Transverse colon (tissue), 4 donors: ENCODE results near the gene TBC1D2B. TPM values are rescaled to one million over a fixed set of nuclear protein-coding genes. Genes with fewer than 3 reads are reported as not detected.

Experiments used
- DNase-seq: peaks from one replicate; pipeline ENCODE4 v3.0.0-alpha.2; 2019
- H3K27ac ChIP-seq, 4 donors: fragments of 200-600 bp; sonication (generic); 2 replicates each; pipeline ENCODE4 v1.5.1; 2016 to 2018; ENCODE audit warnings: inconsistent platforms in 4 of 4
- H3K27me3 ChIP-seq: fragments of 200-600 bp; sonication (generic); 2 replicates; pipeline ENCODE4 v1.5.1; 2017; ENCODE audit warnings: inconsistent platforms
- H3K36me3 ChIP-seq, 4 donors: fragments of 200-600 bp; sonication (generic); 2 replicates each; pipeline ENCODE4 v1.5.1; 2017 to 2019; ENCODE audit warnings: inconsistent platforms in 4 of 4
- H3K4me1 ChIP-seq, 4 donors: fragments of 200-600 bp; sonication (generic); 2 replicates each; pipeline ENCODE4 v1.5.1; 2017 to 2020; ENCODE audit warnings: inconsistent platforms in 4 of 4
- H3K4me3 ChIP-seq, 4 donors: fragments of 200-600 bp; sonication (generic); 1 replicate in 1 of 4; 2 replicates in 3 of 4; pipeline versions ENCODE4 v1.5.1 to v1.6.1; 2017 to 2019; ENCODE audit warnings: inconsistent platforms in 4 of 4
- H3K9me3 ChIP-seq, 2 donors: fragments of 200-600 bp; sonication (generic); 2 replicates each; pipeline ENCODE4 v1.5.1; 2017 to 2019; ENCODE audit warnings: inconsistent platforms in 2 of 2
- CTCF ChIP-seq, 5 experiments: fragments of 200-600 bp in 3 of 5; fragments of 450-650 bp in 2 of 5; sonication (generic) in 3 of 5; IDR thresholded peaks; 1 replicate in 2 of 5; 2 replicates in 3 of 5; pipeline ENCODE4 v1.5.1; 2016 to 2017; ENCODE audit warnings: antibody characterized with exemption in 5 of 5, inconsistent platforms in 3 of 5, mild to moderate bottlenecking in 2 of 5, moderate library complexity in 1 of 5
- EP300 ChIP-seq: sonication (generic); formaldehyde crosslinking; IDR thresholded peaks from one replicate; pipeline ENCODE4 v1.6.1; 2017; ENCODE audit warnings: antibody characterized with exemption, low read depth
- POLR2A ChIP-seq: fragments of 450-650 bp; IDR thresholded peaks from one replicate; pipeline ENCODE4 v1.6.1; 2016; ENCODE audit warnings: antibody characterized with exemption, mild to moderate bottlenecking, moderate library complexity
- POLR2AphosphoS5 ChIP-seq, 3 donors: sonication (generic); formaldehyde crosslinking; IDR thresholded peaks; one replicate each; pipeline ENCODE4 v1.6.1; 2016; ENCODE audit warnings: antibody characterized with exemption in 3 of 3
- WGBS, 2 donors: methylation state at CpG; one replicate each; pipeline ENCODE4 v1.1.5; 2018; ENCODE audit warnings: low coverage in 1 of 2; 5-methylcytosine and 5-hydroxymethylcytosine counted together
- in situ Hi-C, 4 donors: fragments of 200-750 bp; cut with MboI; loops; one replicate each; pipeline versions ENCODE4 v1.15.0 to v1.15.1; 2017; ENCODE audit warnings: low sequenced_read_pairs in 3 of 4, low pct_ligation_motif_present in 1 of 4, low pct_unique_long_range_greater_than_20kb in 1 of 4
- intact Hi-C: fragments of 100-400 bp; cut with DNase I; formaldehyde crosslinking; loops from one replicate; pipeline ENCODE4 v1.15.1; 2023; ENCODE audit warnings: low total_unique reads
- total RNA-seq, 4 donors: library from RNA; depleted of rRNA; stranded (reverse); fragments of >200 nt; gene quantifications; one replicate each; pipeline ENCODE4 v1.1.0, GENCODE V29; 2016

TBC1D2B gene
- total RNA-seq, 4 donors from 2014 or later: 40.4 to 62.6 (median 53.8) TPM

DNA sequence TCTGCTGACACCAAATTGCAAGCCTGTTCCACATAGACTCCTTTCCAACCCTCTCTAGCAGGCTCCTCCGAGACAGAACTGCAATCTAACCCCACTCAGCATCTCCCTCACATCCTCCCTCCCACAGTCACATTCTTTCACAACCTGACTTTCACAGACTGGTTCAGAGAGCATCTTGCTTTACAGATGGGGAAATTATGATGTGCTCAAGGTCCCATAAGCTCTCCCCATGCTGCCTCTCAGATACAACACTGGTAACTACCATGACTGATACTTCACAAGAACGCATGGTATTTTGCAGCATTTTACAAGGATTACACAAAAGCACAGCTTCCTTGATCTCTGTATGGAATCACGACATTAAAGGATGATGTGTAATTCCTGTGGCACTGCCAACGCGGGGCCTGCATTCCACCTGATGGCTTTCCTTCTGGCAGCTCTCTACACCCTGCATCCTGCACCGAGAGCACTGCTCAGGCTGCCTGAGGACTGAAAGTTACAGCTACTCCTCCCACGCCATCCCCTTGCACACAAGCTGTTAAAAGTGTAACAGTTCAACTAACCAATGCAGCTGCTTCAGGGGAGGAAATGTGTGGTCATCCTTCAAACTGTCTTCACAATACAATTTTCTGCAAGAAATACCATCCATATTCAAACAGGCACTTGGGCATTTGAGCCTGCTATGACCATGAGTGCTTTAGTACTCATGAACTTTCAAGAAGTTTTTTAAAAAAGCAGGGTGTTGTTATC is 27.6 kb downstream of the TBC1D2B start:
- in situ Hi-C loops: no loop called here
- intact Hi-C loops: loop anchor here (10.0 kb wide), 1 partner anchor 685 kb away; no protein-coding TSS in a partner anchor

DNA sequence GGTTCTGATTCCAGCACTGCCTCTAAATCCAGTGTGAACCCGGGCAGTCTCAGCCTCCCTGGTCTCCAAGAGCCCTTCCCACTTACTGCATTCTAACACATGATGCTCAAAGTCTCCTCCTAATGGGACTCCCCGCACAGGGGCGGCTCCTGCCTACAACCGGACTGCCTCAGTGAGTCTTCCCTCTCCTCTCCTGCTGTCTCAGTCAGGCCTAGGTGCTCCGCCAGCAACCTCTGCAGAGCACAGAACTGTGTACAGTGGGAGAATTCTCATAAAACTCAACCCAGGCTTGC is 28.9 kb downstream of the TBC1D2B start:
- Histone ChIP-seq H3K4me3 (no peak overlapping the region), H3K27ac (peak overlapping the region; percentile 71 to 80 (median 72)), H3K36me3 (peaks cover 0 to 7% (median 0%) of the 10 kb centered on the region in 4 donors), H3K9me3 (no peaks in the 10 kb centered on the region), H3K4me1 (peaks cover 77 to 96% (median 89%) of the 10 kb centered on the region in 4 donors), H3K27me3 (no peaks in the 10 kb centered on the region)
- TF ChIP-seq CTCF (IDR thresholded peaks at IDR 0.05) (no peak), POLR2A (no peak), POLR2AphosphoS5 (IDR thresholded peaks at IDR 0.05) (no peak), EP300 (no peak)
- WGBS, 2 donors: 80% methylated on average over 5 of the region's 5 CpGs; no CpG with 5 or more reads in 1 of the 2 donors
- intact Hi-C loops (no loop called here), in situ Hi-C loops (no loop called here)
- DNase-seq: no peak

More for the DNA sequence above, 27.6 kb downstream of the TBC1D2B start:
- H3K9me3 ChIP-seq: no peaks in the 10 kb centered on the region
- H3K4me1 ChIP-seq: peaks cover 69 to 87% (median 85%) of the 10 kb centered on the region in 4 donors
- no peak for TF ChIP-seq EP300
- peak in 2 of 3 donors; percentile 36 to 45 for TF ChIP-seq POLR2AphosphoS5 (IDR thresholded peaks at IDR 0.05)
- no peak for TF ChIP-seq CTCF (IDR thresholded peaks at IDR 0.05)
- peak; percentile 18 for TF ChIP-seq POLR2A
- peak overlapping the region; percentile 71 to 80 (median 72) for H3K27ac ChIP-seq
- no peak for DNase-seq
- 42% methylated on average over 7 of the region's 7 CpGs; no CpG with 5 or more reads in 1 of the 2 donors for WGBS, 2 donors
- no peak overlapping the region for H3K4me3 ChIP-seq
- no peaks in the 10 kb centered on the region for H3K27me3 ChIP-seq
- H3K36me3 ChIP-seq: peaks cover 0 to 5% (median 0%) of the 10 kb centered on the region in 4 donors

DNA sequence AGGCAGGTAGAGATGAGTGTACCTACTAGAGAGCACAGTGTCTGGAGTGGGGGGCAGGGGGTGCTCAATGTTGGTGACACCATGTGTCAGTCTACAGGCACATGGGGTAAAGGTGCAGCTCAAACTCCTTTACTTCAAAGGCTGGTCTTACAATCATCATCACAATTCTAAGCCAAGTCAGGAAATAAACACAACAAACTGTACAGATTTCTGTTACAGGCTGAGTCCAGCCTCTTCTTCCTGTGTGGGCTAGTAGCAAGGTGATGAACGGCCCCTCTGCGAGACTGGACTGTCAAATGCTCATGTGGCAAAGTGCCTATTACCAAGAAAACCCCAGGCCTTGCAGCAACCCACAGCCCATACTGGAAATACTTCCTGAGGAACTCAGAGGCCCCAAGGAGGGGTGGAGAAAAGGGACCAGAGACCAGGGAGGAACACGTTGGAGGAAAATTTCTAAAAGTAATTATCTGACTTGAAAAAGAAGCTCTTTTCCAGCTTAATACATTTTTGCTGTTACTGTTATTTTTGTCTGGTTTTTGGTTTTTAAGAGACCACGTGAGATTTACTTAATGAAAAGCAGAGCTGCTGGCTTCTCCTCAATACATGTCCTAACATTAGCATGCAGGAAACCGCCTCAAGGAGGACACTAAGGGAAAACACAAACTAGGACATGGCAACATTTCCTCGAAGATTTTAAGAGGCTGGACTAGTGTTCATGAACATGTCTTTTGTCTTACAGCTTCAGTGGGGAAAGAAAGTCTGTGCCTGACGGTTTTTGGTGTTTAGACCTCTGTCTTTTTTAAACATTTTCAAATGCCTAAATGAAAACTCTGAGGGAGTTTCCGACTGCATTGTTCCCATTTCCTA is 29.5 kb downstream of the TBC1D2B start:
- Histone ChIP-seq H3K27me3 (no peaks in the 10 kb centered on the region), H3K27ac (peak overlapping the region; percentile 71 to 80 (median 72)), H3K36me3 (peaks cover 0 to 5% (median 2%) of the 10 kb centered on the region in 4 donors), H3K9me3 (no peaks in the 10 kb centered on the region), H3K4me1 (peaks cover 77 to 99% (median 89%) of the 10 kb centered on the region in 4 donors), H3K4me3 (no peak overlapping the region)
- intact Hi-C loops (no loop called here), in situ Hi-C loops (no loop called here)
- 47 to 53% methylated on average over 6 to 8 of the region's 8 CpGs for WGBS, 2 donors
- TF ChIP-seq POLR2A: no peak
- peak in 1 of 3 donors; percentile 3 for TF ChIP-seq POLR2AphosphoS5 (IDR thresholded peaks at IDR 0.05)
- TF ChIP-seq CTCF (IDR thresholded peaks at IDR 0.05): no peak
- TF ChIP-seq EP300: no peak
- peak; percentile 53 for DNase-seq

- TF ChIP-seq POLR2A (no peak), POLR2AphosphoS5 (IDR thresholded peaks at IDR 0.05) (peak in 1 of 3 donors; percentile 8)
- Histone ChIP-seq H3K9me3 (no peaks in the 10 kb centered on the region), H3K27ac (peak overlapping the region; percentile 71 to 80 (median 72)), H3K36me3 (peaks cover 0 to 5% (median 2%) of the 10 kb centered on the region in 4 donors), H3K4me3 (no peak overlapping the region), H3K4me1 (peaks cover 73 to 88% (median 77%) of the 10 kb centered on the region in 4 donors), H3K27me3 (no peaks in the 10 kb centered on the region)
- WGBS, 2 donors: 30 to 46% methylated on average over 4 to 5 of the region's 5 CpGs
- intact Hi-C loops (no loop called here), in situ Hi-C loops (no loop called here)
- peak; percentile 42 for DNase-seq
Observed at GRCh38 chr15:78046796-78047341, 30.6 kb downstream of the TBC1D2B start.
